ENCODE data around the gene CLDN4. TPM values are rescaled to one million over a fixed set of nuclear protein-coding genes. Genes with fewer than 3 reads are reported as not detected.

The CLDN4 gene
- polyA plus RNA-seq, 1 of the 3 experiments (the other 2 are of a cell fraction) = 5.9 TPM

- POLR2A ChIA-PET = no interaction called here
- no peaks in the 10 kb centered on the region for H3K27me3 ChIP-seq (ENCODE audit: insufficient read depth)
- H3K79me2 ChIP-seq (ENCODE audit: insufficient read depth) = no peaks in the 10 kb centered on the region
- TF ChIP-seq TAF1 (IDR thresholded peaks at IDR 0.05; ENCODE audit: borderline replicate concordance, low read depth, low read length) = no peak
- no peak for TF ChIP-seq RXRA (IDR thresholded peaks at IDR 0.05; ENCODE audit: borderline replicate concordance, low read depth)
- no peak for TF ChIP-seq NRF1 (IDR thresholded peaks at IDR 0.05; ENCODE audit: low read depth, low read length)
- no peaks in the 10 kb centered on the region for H3K9me2 ChIP-seq
- no peaks in the 10 kb centered on the region for H4K20me1 ChIP-seq (ENCODE audit: insufficient read depth)
- WGBS (ENCODE audit: low lambda C conversion rate) = 78% methylated on average over 3 of the region's 3 CpGs
- H3K4me2 ChIP-seq = no peak overlapping the region
- DNase-seq = no peak
- no peaks in the 10 kb centered on the region for H3K36me3 ChIP-seq (replicated peaks in 1 of 2; ENCODE audit: control insufficient read depth in 1 of 2, insufficient read depth in 2 of 2, low read length in 1 of 2)
- no peaks in the 10 kb centered on the region for H3K9me3 ChIP-seq
- no peak overlapping the region for H3K4me3 ChIP-seq (ENCODE audit: low read depth in 2 of 2, low read length in 1 of 2)
- H3K4me1 ChIP-seq (ENCODE audit: control insufficient read depth in 1 of 2, insufficient read depth in 2 of 2, low read depth in 1 of 2, low read length in 1 of 2) = peaks cover 15 to 24% of the 10 kb centered on the region in 2 experiments; a peak in 3 of 4 replicates
- no peak overlapping the region for H2AFZ ChIP-seq (ENCODE audit: low read depth)
- peaks cover 11% of the 10 kb centered on the region for H3F3A ChIP-seq (replicated peaks; ENCODE audit: insufficient read depth)
- CTCF ChIA-PET = interaction anchor here (0.7 to 5.1 kb wide), 8 partner anchors 9 to 519 kb away, joined by 3 to 29 read pairs (median 8); no protein-coding TSS in a partner anchor
- H3K9ac ChIP-seq = no peak overlapping the region
- H3K27ac ChIP-seq (ENCODE audit: low read depth in 2 of 2, low read length in 1 of 2) = no peak overlapping the region
These were observed 51.2 kb downstream of the CLDN4 start for GRCh38 chr7:73882047-73882402.

Other genes with a start within 250 kb of the CLDN4 start
- gene MLXIPL, start 206.5 kb upstream of the CLDN4 start, polyA plus RNA-seq (2012; rRNA removed) = 0.21 and 0.32 TPM in 2 replicates
- gene VPS37D, start 163.2 kb upstream of the CLDN4 start, polyA plus RNA-seq (2012; rRNA removed) = 5.7 and 7.4 TPM in 2 replicates
- gene DNAJC30, start 147.5 kb upstream of the CLDN4 start, polyA plus RNA-seq (2012; rRNA removed) = 10.6 and 11.0 TPM in 2 replicates
- gene BUD23, start 147.4 kb upstream of the CLDN4 start, polyA plus RNA-seq (2012; rRNA removed) = 174 and 206 TPM in 2 replicates
- gene STX1A, start 111.3 kb upstream of the CLDN4 start, polyA plus RNA-seq (2012; rRNA removed) = 81.2 and 91.1 TPM in 2 replicates
- 29.9 and 33.7 TPM in 2 replicates for gene ABHD11, start 92.2 kb upstream of the CLDN4 start, polyA plus RNA-seq (2012; rRNA removed)
- gene CLDN3, start 60.7 kb upstream of the CLDN4 start, polyA plus RNA-seq (2012; rRNA removed) = 0.05 and 0.08 TPM in 2 replicates
- 2.9 and 3.1 TPM in 2 replicates for gene METTL27, start 11.5 kb downstream of the CLDN4 start, polyA plus RNA-seq (2012; rRNA removed)
- gene TMEM270, start 30.2 kb downstream of the CLDN4 start, polyA plus RNA-seq (2012; rRNA removed) = 0.71 and 0.96 TPM in 2 replicates
- gene ELN, start 197.2 kb downstream of the CLDN4 start, polyA plus RNA-seq (2012; rRNA removed) = 8.9 and 12.5 TPM in 2 replicates